HG03571 (cell line): Measurements from ENCODE around the gene SPATA9.
"Not testable (repeated sequence)": the region's sequence is repeated elsewhere in the genome, so short reads cannot be mapped to it uniquely, and the experiment has no call there.

Experiments
- ATAC-seq: cut with Tn5 transposase; IDR thresholded peaks from one replicate; pipeline ENCODE4 v1.9.1; 2021; ENCODE audit not compliant: unreplicated experiment

Gene SPATA9

DNA sequence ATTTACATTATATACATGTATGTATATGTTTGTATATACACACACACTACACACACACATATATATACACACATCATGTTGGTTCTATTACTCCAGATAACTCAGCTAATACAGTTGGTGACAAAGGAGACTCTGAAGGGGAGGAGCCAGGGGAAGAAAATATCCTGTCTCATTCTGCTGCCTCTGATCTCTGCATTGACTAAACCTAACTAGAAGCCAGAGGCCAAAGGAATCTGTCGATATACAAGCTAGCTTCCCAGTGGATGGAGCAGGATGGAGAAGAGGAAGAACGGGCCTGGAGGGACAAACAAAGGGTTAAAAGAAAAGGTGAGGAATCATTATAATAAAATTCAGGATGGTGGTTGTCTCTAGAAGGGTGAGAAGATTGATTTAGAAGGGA, 34.6 kb upstream of the SPATA9 start:
- ATAC-seq: no peak

DNA sequence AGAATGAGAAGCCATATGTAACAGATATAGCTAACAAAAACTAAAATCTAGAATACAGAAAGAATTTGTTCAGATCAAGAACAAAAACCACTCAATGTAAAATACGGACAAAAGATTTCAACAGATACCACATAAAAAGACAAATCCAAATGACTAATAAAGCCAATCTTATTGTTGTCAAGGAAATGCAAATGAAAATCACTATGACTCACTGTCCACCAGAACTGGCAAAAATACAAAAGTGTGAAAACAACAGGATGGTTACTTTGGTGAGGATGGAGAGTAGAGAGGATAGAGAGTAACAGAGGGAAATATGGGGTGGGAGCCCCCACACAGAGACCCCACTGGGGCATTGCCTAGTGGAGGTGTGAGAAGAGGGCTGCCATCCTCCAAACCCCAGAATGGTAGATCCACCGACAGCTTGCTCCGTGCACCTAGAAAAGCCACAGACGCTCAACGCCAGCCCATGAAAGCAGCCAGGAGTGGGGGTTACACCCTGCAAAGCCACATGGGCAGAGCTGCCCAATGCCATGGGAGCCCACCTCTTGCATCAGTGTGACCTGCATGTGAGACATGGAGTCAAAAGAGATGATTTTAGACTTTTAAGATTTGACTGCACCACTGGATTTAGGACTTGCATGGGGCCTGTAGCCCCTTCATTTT, 33.1 kb upstream of the SPATA9 start:
- ATAC-seq: no peak

- ATAC-seq: no peak
Observed at GRCh38 chr5:95713960-95714710, 31.3 kb upstream of the SPATA9 start.

GRCh38 chr5:95713246-95713645, 30.5 kb upstream of the SPATA9 start:
- not testable (repeated sequence) for ATAC-seq

DNA sequence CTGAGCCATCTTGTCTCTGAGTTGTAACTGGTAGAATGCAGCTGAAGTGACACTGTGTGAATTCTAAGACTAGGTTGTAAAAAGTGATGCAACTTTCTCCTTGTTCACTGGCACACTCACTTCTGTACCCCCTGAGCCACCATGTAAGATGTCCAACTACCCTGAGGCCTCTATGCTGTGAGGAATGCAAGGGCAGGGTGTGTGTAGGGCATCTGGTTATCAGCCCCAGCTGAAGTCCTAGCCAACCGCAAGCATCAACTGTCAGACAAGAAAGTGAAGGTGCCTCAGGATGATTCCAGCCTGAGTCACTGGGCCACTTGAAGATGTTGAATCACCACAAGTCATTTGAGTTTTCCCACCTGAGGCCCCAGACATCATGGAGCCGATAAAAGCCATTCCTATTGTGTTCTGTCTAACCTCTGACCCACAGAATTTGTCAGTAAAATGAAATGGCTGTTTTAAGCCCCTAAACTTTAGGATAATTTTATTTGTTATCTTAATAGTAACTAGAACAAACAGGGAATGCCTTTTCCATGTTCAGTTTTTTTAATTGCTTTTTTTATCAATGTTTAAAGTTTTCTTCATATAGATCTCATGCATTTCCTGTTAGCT, 29.7 kb upstream of the SPATA9 start:
- ATAC-seq: no peak

DNA sequence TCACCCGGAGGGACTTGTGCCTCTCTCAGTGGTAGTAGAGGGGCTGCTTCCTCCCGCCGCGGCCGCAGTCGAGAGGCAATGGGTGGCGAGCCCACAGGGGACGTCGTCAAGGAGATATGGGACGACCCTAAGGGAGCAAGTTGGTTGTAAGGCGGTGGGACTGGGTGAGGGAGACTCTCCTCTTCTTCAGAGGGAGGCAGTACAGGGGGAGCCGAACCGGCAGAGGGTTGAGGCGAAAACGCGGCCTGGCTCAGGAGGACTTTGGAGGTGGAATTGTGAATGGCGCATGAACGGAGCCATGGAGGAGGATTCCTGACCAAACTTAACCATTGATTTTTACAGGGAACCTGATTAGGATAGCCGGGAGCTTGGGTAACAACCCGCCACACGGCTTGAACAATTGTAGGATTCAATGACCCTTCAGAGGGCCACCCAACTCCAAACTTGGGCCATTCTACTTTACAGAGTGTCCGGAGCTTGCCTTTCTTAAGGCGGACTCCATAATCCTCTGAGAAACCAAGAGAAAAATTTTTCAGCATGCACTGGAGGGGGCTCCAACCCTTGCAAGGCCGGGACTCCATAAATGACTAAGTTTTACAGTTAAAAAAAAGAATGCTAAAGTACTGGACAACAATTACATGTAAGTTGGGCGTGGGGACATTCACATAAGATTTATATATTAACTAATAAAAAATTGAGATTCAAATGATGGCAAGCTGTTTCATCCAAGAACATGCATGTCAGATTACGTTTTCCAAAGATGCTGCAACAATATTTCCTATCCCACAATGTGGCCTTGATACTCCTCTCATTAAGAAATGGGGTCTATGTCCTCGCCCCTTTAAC, 28.9 kb upstream of the SPATA9 start:
- no peak for ATAC-seq

- ATAC-seq: not testable (repeated sequence)
Observed at GRCh38 chr5:95710651-95711500, 28.1 kb upstream of the SPATA9 start.

GRCh38 chr5:95709967-95710650, 27.3 kb upstream of the SPATA9 start:
- ATAC-seq: no peak

- ATAC-seq: no peak
Observed at GRCh38 chr5:95708876-95709275, 26.1 kb upstream of the SPATA9 start.

DNA sequence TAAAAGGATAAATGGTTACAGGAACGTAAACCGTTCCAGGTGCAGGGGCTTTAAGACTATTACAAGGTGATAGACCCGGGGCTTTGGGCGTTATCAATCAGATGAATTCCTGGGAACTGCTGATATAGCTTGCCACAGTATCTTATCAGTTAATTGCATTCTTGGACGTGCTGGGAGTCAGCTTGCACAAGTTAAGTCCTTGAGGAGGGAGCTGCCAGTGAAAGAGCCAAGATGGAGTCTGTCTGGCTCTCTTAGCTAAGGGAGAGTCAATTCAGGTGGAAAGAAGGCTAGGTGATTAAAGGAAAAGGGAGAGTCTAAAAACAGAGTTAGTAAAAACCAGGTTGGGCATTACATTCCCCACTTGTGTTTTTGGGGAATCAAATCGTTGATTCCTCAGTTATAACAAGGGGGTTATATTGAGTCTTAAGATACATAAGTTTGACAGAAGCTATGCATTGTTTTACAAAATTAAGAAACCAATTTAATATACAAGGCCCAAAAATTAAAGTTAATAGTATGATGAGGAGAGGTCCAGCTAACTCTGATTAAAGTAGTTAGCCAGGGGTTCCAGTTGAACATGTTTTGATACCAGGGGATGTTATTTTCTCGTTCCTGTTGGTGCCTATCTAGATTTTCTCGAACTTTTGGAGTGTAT, 24.9 kb upstream of the SPATA9 start:
- not testable (repeated sequence) for ATAC-seq

DNA sequence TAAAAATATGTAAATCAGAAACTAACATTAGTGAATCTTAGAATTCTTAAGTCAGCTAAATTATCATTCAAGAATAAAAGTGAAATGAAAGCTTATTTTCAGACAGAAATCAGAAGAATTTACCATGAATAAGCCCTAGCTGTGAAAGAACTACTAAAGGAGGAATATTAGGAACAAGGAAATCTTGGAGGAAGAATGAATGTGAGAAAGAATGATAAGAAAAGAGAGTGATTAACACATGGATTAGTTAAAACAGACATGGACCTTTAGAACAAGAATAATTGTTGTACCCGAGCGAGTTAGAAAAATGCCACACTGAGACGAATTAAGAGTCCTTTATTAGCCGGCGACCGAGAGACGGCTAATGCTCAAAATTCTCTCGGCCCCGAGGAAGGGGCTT, 24.3 kb upstream of the SPATA9 start:
- no peak for ATAC-seq

DNA sequence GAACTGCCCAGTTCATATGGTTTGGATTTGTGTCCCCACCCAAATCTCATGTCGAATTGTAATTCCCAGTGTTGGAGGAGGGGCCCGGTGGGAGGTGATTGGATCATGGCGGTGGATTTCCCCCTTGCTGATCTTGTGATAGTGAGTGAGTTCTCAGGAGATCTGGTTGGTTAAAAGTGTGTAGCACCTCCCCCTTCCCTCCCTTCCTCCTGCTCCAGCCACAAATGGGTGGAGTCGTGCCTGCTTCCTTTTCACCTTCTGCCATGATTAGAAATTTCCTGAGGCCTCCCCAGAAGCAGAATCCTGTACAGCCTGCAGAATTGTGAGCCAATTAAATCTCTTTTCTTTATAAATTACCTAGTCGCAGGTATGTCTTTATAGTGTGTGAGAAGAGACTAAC, 23.4 kb upstream of the SPATA9 start:
- not testable (repeated sequence) for ATAC-seq

DNA sequence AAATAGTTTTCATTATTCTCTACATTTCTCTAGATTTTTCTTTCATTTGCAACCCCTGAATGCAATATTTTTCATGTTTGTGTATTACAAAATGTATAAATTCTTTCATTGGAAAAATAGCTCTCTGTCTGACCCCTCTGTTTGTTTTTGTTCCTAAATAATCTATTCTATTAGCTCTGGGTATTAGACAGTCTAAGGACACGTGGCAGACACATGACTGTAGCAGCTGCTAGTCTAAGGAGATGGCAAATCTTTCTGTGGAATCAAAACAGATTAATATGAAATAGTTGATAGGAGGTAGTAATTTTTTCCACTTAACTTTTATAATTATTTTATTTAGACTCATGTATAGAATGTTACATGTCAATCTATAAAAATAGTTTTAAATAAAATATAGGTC, 21.4 kb upstream of the SPATA9 start:
- ATAC-seq: no peak

GRCh38 chr5:95701074-95701473, 18.3 kb upstream of the SPATA9 start:
- no peak for ATAC-seq

DNA sequence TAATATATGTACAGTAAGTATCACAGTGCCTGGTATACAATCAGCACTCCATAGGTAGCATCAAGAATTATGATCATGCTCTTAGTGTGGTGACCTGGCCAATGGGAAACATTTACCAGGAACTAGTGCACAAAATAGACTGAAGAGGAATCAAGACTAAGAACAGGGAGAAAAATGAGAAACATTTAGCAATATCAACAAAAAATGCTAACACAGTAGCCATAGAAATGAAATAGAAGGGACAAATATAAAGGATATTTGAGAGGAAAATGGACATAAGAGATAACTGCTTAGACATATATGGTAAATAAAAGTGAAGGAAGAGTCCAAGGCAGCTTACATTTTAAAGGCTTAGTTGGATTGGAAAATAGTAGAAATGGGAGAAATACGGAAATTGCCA, 16.5 kb upstream of the SPATA9 start:
- ATAC-seq: no peak

DNA sequence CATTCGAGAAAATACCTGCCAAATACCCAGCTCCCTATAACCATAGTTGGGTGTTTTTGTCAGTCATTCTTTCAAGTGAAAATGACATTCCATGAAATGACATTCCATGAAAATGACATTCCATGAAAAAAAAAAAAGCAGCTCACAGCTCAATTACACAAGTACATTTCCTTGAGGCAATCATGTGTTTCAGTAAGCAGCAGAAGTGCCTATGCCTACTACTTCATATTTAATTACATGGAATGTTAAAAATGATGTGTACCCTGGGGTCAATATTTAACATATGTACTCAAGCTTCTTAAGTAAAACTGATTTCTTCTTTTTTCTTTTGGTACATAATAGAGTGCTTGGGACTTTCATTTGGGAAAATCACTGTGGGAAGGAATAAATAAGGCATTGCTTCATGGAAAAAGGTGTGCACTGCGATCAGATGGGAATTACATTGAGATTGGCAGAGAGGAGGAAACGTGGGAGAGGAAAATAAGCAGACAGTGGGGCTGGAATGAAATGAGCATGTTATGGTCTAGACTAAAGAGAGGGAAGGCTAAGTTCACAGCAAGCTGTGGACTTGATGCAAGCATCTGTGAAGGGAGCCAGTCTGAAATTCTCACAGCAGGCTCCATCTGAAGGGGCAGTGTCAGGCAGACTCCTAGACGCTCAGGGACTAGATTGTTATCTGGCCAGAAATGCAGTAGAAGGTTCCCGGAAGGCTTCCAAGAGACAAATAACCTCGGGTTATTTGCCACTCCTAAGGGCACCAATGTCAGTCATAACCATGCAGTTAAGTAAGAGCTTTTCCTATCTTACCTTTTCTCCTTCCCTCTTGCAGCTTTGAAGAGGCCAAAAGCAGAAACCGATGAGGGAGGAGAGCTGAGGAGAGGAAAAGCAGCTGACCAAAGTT, 15.2 kb upstream of the SPATA9 start:
- no peak for ATAC-seq

DNA sequence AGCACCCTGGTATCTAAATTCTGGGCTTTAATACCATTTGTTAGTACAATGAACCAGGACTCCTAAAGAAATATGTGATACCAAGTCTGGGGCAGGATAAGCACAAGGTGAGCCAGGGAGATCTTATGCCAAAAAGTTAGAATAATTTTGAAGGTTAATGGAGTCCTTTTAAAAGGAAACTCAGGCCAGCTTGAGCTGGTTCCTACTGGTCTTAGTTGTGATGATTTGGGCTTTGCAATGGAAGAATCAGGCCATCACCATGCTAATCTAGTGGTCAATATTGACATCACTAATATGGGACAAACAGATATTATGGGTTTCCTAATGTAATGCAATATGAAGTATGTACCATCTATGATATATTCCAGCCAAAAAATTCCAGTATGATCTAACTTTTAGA, 7.5 kb upstream of the SPATA9 start:
- ATAC-seq: no peak

DNA sequence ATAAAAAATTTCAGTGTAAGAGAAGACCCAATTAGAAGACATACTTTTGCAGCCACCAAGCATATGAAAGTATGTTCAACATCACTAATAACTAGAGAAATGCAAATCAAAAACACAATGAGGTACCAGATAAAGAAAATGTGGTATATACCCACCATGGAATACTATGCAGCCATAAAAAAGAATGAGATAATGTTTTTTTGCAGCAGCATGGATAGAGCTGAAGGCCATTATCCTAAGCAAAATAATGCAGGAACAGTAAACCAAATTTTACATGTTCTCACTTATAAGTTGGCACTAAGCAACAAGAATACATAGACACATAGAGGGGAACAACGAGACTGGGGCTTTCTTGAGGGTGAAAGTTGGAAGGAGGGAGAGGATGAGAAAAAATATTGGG, 6.9 kb upstream of the SPATA9 start:
- ATAC-seq: no peak
